Activated naive CD4-positive, alpha-beta T cell treated with anti-CD3 and anti-CD28 coated beads, Interleukin-2, amount 10 ng/mL, durations not matched to agents 5 hours and 36 hours (primary cell): ENCODE data around the gene RAD1. TPM values are rescaled to one million over a fixed set of nuclear protein-coding genes. Genes with fewer than 3 reads are reported as not detected.

ENCODE experiments used
- total RNA-seq, 2 experiments: library from RNA; stranded (reverse); gene quantifications; one replicate each; pipeline ENCODE4 v1.2.3, GENCODE V29; 2021

The RAD1 gene, protein sequence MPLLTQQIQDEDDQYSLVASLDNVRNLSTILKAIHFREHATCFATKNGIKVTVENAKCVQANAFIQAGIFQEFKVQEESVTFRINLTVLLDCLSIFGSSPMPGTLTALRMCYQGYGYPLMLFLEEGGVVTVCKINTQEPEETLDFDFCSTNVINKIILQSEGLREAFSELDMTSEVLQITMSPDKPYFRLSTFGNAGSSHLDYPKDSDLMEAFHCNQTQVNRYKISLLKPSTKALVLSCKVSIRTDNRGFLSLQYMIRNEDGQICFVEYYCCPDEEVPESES
- total RNA-seq: 10 to 100 TPM; 23.6 to 23.9 TPM

DNA sequence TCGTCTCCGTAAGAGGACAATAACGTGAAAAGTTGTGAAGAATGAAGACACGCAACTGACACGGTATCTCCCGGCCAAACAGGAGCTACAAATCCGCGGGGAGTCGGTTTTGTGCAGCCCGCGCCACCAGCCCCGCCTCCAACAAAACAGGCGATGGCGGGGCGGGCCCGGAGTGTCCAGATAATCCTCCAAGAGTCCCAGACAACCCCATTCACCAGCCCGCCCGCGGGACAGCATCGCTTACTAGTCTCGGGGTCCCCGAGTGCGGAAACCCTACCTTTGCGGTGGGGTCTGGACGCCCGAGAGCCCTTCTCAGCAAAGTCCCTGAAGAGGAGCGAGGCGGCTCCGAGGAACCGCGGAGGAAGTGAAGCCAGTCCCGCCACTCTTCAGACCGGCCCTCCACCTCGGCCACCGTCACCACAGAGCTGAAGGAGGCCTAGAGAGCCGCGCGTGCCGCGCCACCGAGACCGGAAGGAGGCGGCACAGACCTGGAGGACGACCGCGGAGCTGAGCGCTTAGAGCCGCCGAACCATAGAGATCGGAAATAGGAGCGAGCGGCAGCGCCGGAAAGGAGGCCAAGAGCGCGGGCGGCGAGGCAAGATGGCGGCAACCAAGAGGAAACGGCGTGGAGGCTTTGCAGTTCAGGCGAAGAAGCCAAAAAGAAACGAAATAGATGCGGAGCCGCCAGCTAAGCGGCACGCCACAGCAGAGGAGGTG lies at the start of gene RAD1, which contains the start of gene BRIX1:
RAD1 (minus strand) TSS at position 366 of the 717 bp plus-strand sequence. CDS start 612 bp downstream, outside the sequence.
BRIX1 (plus strand) TSS at position 573 of the 717 bp plus-strand sequence; CDS start at position 601, 28 bp downstream.

DNA sequence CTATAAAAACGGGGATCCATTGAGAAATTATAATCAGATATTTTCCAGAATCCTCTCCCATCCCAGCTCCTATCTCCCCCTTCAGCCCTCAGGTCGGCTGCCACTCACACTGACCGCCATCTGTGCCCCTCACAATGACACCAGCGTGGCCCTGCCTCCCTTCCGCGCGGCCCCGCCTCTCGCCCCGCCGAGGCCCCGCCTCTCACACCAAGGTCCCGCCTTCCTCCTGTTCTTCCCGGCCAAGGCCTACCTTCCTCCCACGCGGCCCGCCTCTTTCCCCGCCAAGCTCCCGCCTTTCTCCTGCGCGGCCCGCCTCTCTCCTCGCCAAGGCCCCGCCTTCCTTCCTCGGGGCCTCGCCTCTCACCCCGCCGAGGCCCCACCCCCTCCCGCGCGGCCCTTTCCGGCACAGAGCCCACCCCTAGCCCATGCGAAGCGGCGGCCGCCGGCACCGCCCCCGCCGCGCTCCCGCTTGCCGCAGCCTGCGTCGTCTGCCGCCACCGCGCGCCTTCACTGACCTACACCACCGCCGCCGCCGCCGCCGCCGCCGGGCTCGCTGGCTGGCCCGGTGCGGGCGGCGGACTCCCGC lies 13.9 kb upstream of the RAD1 start, which contains the start of gene DNAJC21:
DNAJC21 (plus strand) TSS at position 426 of the 586 bp plus-strand sequence. CDS start 261 bp downstream, outside the sequence.

Other genes with a start within 250 kb of the RAD1 start
- gene TTC23L, start 76.3 kb downstream of the RAD1 start, total RNA-seq: not detected
- 10 to 100 TPM; 26.4 to 26.8 TPM for gene BRIX1, start 207 bp upstream of the RAD1 start, total RNA-seq
- gene DNAJC21, start 14.1 kb upstream of the RAD1 start, total RNA-seq: 10 to 100 TPM; 54.4 to 55.4 TPM
- not detected for gene AGXT2, start 132.4 kb upstream of the RAD1 start, total RNA-seq